Measurements from ENCODE around the gene MYH2. TPM values are rescaled to one million over a fixed set of nuclear protein-coding genes. Genes with fewer than 3 reads are reported as not detected.

MYH2 gene
- total and polyA plus RNA-seq, 2 donors (not counting 1 experiment from before 2014, with no cell fraction given) = not detected

- H4K20me1 ChIP-seq (ENCODE audit: control insufficient read depth, insufficient read depth, low read length, poor library complexity, severe bottlenecking) = no peaks in the 10 kb centered on the region
- H3K36me3 ChIP-seq (replicated peaks in 1 of 2; ENCODE audit: control extremely low read depth in 1 of 2, control insufficient read depth in 1 of 2, extremely low read depth in 1 of 2, insufficient read depth in 2 of 2, low read length in 1 of 2) = no peaks in the 10 kb centered on the region
- no peak overlapping the region for H3K9ac ChIP-seq (ENCODE audit: low read length)
- no CpG with 5 or more reads among the region's 3 CpGs for WGBS (ENCODE audit: insufficient coverage)
- POLR2A ChIA-PET = no interaction called here
- no peak overlapping the region for H3K4me2 ChIP-seq (replicated peaks; ENCODE audit: low read depth, low read length, poor library complexity, severe bottlenecking)
- no peak for DNase-seq
- CTCF ChIA-PET = no interaction called here
- ATAC-seq (ENCODE audit: low read depth) = no peak
- peaks cover 3% of the 10 kb centered on the region for H3K27me3 Mint-ChIP-seq
- no peak overlapping the region for H2AFZ ChIP-seq (ENCODE audit: insufficient read depth, low read depth, low read length, poor library complexity, severe bottlenecking)
- H3K27ac Mint-ChIP-seq = no peak overlapping the region
- H3K4me1 ChIP-seq (ENCODE audit: control insufficient read depth in 2 of 2, insufficient read depth in 2 of 2, low read length in 2 of 2) = no peaks in the 10 kb centered on the region
- no peaks in the 10 kb centered on the region for H3K27me3 ChIP-seq (replicated peaks in 1 of 4; ENCODE audit: control extremely low read depth in 1 of 4, control insufficient read depth in 3 of 4, insufficient read depth in 4 of 4, low read length in 3 of 4)
- no peaks in the 10 kb centered on the region for H3K9me3 Mint-ChIP-seq (ENCODE audit: insufficient read depth)
- no peak overlapping the region for H3K27ac ChIP-seq (ENCODE audit: low read length in 2 of 2)
- H3K4me1 Mint-ChIP-seq = no peaks in the 10 kb centered on the region
- no peak for TF ChIP-seq EZH2 (IDR thresholded peaks at IDR 0.05; ENCODE audit: borderline replicate concordance, insufficient read depth, low read depth, low read length, poor library complexity, severe bottlenecking)
- TF ChIP-seq CTCF (IDR thresholded peaks at IDR 0.05) = no peak
- intact Hi-C loops (cut with micrococcal nuclease) = no loop called here
- no peak overlapping the region for H3K4me3 ChIP-seq (ENCODE audit: control extremely low read depth in 1 of 5, extremely low read depth in 1 of 5, insufficient read depth in 1 of 5, low read depth in 2 of 5, low read length in 4 of 5)
- H3K79me2 ChIP-seq (ENCODE audit: control insufficient read depth, insufficient read depth, low read length) = no peaks in the 10 kb centered on the region
- peaks cover 0 to 3% (median 0%) of the 10 kb centered on the region in 3 donors for H3K9me3 ChIP-seq (ENCODE audit: control extremely low read depth in 1 of 3, control insufficient read depth in 2 of 3, insufficient read depth in 1 of 3, low read length in 2 of 3)
- no peak overlapping the region for H3K4me3 Mint-ChIP-seq
Measured at GRCh38 chr17:10499950-10500349, 49.5 kb downstream of the MYH2 start.

DNA sequence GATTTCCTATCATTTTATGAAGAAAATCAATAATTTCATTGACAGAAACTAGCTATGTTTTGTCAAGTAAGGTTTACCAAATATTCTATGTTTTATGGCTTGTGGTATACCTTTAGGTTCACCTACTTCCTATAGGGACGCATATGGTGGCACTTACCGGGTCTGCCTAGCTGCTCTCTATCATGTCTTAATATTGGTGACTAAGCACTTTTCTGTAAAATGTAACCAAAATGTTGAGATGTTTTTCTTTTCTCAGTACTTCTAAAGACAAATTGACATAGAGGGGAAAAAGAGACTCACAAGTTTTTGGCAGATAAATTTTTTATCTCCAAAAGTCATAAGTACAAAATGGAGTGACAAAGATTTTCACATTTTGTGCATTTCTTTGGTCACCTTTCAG, 57.5 kb downstream of the MYH2 start:
- Mint-ChIP-seq H3K27me3 (peaks cover 4% of the 10 kb centered on the region), H3K9me3 (ENCODE audit: insufficient read depth) (peaks cover 15% of the 10 kb centered on the region), H3K27ac (no peak overlapping the region), H3K4me3 (no peak overlapping the region), H3K4me1 (no peaks in the 10 kb centered on the region)
- Histone ChIP-seq H3K4me3 (ENCODE audit: control extremely low read depth in 1 of 5, extremely low read depth in 1 of 5, insufficient read depth in 1 of 5, low read depth in 2 of 5, low read length in 4 of 5) (no peak overlapping the region), H3K27ac (ENCODE audit: low read length in 2 of 2) (no peak overlapping the region), H4K20me1 (ENCODE audit: control insufficient read depth, insufficient read depth, low read length, poor library complexity, severe bottlenecking) (no peaks in the 10 kb centered on the region), H3K27me3 (replicated peaks in 1 of 4; ENCODE audit: control extremely low read depth in 1 of 4, control insufficient read depth in 3 of 4, insufficient read depth in 4 of 4, low read length in 3 of 4) (no peaks in the 10 kb centered on the region), H3K4me2 (replicated peaks; ENCODE audit: low read depth, low read length, poor library complexity, severe bottlenecking) (no peak overlapping the region), H3K9me3 (ENCODE audit: control extremely low read depth in 1 of 3, control insufficient read depth in 2 of 3, insufficient read depth in 1 of 3, low read length in 2 of 3) (peaks cover 7 to 16% (median 9%) of the 10 kb centered on the region in 3 donors), H3K4me1 (ENCODE audit: control insufficient read depth in 2 of 2, insufficient read depth in 2 of 2, low read length in 2 of 2) (no peaks in the 10 kb centered on the region), H3K9ac (ENCODE audit: low read length) (no peak overlapping the region), H3K79me2 (ENCODE audit: control insufficient read depth, insufficient read depth, low read length) (no peaks in the 10 kb centered on the region), H2AFZ (ENCODE audit: insufficient read depth, low read depth, low read length, poor library complexity, severe bottlenecking) (no peak overlapping the region), H3K36me3 (replicated peaks in 1 of 2; ENCODE audit: control extremely low read depth in 1 of 2, control insufficient read depth in 1 of 2, extremely low read depth in 1 of 2, insufficient read depth in 2 of 2, low read length in 1 of 2) (no peaks in the 10 kb centered on the region)
- ATAC-seq (ENCODE audit: low read depth) (no peak), DNase-seq (no peak)
- ChIA-PET CTCF (no interaction called here), POLR2A (no interaction called here)
- TF ChIP-seq CTCF (IDR thresholded peaks at IDR 0.05) = no peak
- TF ChIP-seq EZH2 (IDR thresholded peaks at IDR 0.05; ENCODE audit: borderline replicate concordance, insufficient read depth, low read depth, low read length, poor library complexity, severe bottlenecking) = no peak
- WGBS (ENCODE audit: insufficient coverage) = no CpG with 5 or more reads among the region's 2 CpGs
- intact Hi-C loops (cut with micrococcal nuclease) = no loop called here

All from B cell (primary cell).